NCI-H524 (cell line): ENCODE data around the gene ZBTB8A.
A peak's percentile ranks its signal among the peaks of the same experiment; 100 is the strongest.
"Not testable (repeated sequence)": the region's sequence is repeated elsewhere in the genome, so short reads cannot be mapped to it uniquely, and the experiment has no call there.

Source experiments
- DNase-seq, 2 experiments: peaks; one replicate each; lab custom pipeline; 2025; lab: John Stamatoyannopoulos, UW

The ZBTB8A gene

DNA sequence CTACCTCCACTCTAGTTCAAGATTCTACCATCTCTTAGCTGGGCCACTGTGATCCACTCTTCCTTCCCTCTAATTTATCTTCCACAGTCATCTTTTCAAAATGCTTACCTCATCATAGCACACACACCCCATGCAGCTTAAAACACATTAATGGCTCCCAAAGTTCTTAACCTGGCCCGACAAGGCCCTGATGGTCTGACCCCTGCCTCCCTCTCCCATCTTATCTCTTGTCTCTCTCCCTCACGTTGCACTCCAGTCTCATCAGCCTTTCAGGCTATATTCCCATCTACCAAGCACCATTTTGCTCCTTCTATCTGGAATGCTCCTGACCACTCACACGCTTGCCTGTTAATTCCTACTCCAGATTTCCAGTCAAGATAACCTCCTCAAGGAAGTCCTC, 2.5 kb upstream of the ZBTB8A start:
- DNase-seq: no peak

DNA sequence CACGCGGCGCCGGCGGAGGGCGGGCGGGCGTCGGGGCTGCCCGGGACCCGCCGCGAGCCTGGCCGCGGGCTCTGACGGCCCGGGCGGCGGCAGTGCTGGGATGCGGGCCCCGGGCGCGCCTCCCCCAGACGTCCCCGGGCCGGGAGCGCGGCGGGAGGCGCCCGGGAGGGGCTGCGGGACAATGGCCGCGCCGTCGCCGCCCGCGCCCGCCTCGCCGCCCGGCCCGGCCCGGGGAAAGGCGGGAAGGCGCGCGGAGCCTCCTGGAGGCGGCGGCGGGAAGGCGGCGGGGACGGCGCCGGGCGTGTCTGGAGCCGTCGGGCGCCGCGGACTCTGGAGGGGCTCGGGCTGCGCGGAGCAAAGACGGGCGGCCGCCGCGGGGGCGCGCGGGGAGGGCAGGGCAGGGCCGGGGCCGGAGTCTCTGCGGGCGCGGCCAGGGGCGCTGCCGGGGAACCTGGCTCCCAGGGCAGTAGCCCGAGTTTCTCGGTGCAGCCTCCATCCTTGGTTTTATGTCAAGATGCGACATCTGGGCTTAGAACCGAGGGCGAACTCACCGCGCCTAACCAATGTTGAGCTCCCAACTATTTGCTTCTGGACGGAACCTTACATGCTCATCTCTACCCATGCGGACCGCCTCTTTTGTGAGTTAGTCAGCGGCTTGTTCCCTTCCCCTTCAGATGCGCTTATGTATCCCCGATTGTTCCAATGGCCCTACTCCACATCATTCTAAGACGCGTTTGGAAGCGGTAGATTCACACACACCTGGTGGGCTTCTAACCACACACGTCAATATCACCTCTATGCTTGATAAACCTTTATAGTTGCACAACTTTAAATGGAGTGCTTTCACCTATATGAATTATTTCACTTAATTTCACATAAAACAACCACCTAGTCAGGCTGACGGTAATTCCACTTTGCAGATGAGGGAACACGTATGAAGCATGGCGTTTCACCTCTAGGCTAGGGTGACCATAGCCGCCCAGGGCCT, 651 bp downstream of the ZBTB8A start:
- peak in 1 of 2 experiments; percentile 38 for DNase-seq

- peak in 1 of 2 experiments; percentile 29 for DNase-seq
These were observed 1.4 kb downstream of the ZBTB8A start for GRCh38 chr1:32540605-32541004.

DNA sequence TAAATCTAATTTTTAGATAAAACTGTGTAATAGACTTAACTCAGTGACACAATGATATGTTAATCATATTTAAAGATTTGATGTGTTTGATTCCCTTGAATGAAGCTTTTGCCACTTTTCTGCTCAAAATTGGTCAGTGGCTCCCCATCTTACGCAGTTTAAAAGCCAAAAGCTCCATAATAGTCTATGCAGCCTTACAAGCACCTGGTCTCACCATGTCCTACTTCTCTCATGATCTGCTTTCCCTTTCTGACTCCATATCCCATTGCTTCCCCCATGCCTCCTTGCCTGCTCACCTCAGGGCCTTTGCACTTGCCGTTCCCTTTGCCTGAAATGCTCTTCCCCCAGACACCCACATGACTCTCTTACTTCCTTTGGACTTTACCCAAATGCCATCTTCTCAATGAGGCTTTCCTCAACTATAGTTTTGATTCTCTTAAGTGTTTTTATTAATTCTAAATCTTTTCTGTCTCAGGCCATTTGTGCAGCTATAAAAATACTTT, 1.9 kb downstream of the ZBTB8A start:
- DNase-seq: no peak

GRCh38 chr1:32546611-32547010, 7.4 kb downstream of the ZBTB8A start:
- no peak for DNase-seq

DNA sequence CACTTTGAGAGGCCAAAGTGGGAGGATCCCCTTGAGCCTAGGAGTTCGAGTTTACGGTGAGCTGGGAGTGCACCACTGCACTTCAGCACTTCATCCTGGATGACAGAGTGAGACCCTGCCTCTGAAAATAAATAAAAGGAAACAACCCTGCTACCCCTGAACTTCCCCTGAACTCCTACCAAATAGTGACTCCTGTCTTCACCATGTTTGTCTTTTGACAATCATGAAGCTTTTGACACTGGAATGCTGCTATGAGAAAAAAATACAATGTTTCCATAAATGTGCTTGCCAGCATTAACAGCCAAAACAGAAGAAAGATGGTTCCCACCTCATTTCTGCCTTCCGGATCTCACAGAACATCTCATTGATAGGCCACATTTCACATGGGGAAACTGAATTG, 10.4 kb downstream of the ZBTB8A start:
- DNase-seq: no peak

- DNase-seq: no peak
These were observed 15.1 kb downstream of the ZBTB8A start for GRCh38 chr1:32554288-32554687.

DNA sequence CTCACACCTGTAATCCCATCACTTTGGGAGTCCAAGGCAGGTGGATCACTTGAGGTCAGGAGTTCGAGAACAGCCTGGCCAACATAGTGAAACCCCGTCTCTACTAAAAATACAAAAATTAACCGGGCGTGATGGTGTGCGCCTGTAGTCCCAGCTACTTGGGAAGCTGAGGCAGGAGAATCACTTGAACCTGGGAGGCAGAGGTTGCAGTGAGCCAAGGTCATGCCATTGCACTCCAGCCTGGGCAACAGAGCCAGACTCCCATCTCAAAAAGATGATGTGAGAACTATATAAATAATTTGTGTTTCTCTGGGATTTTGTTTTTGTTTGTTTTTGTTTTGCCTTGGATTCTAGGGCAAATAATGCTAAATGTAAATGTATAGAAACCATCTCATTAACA, 17.8 kb downstream of the ZBTB8A start:
- DNase-seq: not testable (repeated sequence)

DNA sequence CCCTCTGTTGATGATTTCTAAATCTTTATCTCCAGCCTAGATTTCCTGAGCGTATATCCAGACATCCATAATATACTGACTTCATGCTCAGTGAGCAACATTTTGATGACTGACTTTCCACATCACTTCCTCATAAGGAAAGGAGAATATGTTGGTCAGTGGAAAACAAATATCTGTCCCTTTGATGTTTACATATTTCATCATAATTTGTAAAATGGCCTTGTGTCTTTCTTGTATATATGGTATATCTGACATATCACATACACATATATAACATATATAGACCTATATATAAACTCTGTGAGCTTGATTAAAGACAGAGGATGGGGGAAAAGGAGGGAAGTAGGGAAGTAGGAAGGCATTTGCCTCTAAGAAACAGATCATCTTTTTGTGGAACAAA, 18.6 kb downstream of the ZBTB8A start:
- no peak for DNase-seq

GRCh38 chr1:32568929-32569328, 29.7 kb downstream of the ZBTB8A start:
- no peak for DNase-seq

- no peak for DNase-seq
These were observed 41.3 kb downstream of the ZBTB8A start for GRCh38 chr1:32580348-32581017.

DNA sequence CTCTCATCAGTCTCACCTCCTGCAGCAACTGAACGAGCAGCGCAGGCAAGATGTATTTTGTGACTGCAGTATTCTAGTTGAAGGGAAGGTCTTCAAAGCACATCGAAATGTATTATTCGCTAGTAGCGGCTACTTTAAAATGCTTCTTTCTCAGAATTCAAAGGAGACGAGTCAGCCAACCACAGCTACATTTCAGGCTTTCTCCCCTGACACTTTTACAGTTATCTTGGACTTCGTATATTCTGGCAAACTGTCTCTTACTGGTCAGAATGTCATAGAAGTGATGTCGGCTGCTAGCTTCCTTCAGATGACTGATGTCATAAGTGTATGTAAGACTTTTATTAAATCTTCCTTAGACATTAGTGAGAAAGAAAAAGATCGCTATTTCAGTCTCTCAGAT, 53.7 kb downstream of the ZBTB8A start:
- DNase-seq: no peak

DNA sequence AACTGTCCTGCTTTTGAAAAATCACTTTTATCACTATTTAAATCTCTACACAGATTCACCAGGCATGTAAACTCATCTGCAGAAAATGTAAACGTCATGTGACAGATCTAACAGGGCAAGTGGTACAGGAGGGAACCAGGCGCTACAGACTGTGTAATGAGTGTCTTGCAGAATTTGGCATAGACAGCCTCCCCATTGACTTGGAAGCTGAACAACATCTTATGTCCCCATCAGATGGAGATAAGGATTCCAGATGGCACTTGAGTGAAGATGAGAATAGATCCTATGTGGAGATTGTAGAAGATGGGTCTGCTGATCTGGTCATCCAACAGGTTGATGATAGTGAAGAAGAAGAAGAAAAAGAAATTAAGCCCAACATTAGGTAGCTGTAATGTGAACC, 60.8 kb downstream of the ZBTB8A start:
- peak in 1 of 2 experiments; percentile 13 for DNase-seq

DNA sequence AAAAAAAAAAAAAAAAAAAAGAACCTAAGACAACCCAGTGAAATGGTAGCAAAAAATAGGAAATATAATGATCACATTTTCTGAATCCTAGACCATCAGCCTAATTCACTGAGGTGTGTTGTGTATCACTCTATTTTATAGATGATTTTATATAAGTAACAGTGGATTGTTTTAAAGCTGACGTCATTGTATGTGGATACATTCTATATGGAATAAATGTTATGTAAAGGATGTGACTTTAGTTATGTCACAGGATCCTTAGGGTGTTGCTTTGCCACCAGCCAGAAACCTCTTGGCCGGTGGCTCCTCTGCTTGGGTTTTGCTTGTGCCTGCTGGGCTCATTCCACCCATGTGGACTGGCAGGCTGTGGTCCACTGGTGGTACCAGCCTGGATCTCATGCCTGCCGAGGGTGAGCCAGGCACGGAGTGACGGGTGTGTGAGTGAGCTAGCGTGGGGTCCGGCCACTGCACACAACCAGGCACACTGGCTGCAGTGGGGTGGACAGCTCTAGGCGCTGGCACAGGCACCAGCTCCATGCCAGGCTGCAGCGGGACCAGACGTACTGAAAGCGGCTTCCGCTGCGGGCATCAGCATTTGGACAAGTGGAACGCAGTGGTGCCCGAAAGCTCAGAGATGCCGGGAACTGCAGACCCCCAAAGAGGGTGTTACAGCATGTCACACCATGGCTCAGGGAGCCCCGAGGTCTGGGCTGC, 66.6 kb downstream of the ZBTB8A start:
- no peak for DNase-seq

DNA sequence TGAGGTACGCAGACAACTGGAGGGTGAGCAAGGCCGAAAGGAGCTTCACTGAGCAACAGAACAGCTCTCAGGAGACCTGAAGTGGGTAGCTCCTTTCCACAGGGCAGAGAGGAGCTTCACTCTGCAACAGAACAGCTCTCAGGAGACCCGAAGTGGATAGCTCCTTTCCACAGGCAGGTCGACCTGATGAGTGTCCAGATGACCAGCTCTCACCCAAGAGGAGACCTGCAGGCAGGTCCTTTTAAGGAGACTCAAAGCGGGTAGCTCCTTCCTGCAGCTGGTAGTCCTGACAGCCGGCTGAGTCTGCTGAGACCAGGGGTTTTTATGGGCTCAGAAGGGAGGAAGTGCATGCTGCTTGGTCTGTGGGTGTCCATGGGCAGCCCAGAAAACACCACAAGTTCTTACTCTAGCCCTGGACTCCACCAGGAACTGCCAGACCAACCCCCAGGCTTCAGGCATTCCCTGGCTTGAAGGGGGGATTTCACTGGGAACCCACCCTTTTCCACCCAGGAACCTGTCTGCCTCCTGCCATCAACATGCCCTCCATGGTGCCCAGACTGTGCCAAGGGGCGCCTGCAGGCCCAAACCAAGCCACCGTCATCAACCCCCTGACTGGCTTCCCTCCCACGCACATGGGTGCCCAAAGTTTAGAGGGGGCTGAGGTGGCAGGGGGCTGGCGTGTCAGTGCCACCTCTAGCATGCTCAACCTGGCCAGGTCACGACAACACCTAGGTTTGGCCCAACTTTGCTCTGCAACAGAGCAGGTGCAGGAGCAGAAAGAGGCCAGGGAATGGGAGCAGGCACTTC, 67.5 kb downstream of the ZBTB8A start:
- no peak for DNase-seq

- DNase-seq: no peak
These were observed 70.0 kb downstream of the ZBTB8A start for GRCh38 chr1:32609180-32609579.

DNA sequence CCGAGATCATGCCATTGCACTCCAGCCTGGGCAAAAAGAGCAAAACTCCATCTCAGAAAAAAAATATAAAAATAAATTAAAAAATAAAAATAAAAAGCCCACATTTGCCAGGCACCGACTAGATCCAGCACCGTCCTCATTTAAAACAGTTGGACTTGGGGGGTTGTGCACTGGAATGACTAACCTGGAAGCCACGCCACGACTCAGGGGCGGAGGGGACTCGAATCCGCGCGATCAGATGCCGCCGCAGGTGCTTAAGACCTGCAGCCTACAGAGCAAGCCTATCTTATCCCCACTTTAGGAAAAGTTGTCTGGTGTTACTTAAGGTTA, 72.6 kb downstream of the ZBTB8A start:
- no peak for DNase-seq

DNA sequence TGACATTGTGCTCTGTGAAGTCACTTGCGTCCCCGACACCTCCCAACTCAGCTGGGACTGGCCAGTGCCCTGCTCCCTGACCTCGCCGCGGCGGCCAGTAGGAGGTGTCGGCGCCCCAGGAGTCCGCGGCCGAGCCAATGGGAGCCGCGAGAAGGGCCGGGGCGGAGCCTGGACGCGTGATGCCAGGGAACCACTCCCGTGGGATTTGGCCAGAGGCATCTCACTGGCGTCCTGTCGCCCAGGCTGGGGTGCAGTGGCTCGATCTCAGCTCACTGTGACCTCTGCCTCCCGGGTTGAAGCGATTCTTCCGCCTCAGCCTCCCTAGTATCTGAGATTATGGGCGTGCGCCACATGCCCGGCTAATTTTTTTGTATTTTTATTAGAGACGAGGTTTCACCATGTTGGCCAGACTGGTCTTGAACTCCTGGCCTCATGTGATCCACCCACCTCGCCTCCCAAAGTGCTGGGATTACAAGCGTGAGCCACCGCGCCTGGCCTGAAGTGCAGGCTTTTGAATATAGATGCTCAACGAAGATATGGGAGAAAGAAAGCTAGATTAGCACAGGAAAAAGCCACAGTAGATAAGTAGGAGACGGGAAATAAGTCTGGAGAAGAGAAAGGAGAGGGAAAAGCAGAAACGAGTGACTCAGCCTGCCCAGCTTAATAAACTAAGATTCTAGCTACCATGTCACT, 73.1 kb downstream of the ZBTB8A start:
- peak; percentile 70 to 88 for DNase-seq

- DNase-seq: no peak
These were observed 74.2 kb downstream of the ZBTB8A start for GRCh38 chr1:32613472-32613871.

DNA sequence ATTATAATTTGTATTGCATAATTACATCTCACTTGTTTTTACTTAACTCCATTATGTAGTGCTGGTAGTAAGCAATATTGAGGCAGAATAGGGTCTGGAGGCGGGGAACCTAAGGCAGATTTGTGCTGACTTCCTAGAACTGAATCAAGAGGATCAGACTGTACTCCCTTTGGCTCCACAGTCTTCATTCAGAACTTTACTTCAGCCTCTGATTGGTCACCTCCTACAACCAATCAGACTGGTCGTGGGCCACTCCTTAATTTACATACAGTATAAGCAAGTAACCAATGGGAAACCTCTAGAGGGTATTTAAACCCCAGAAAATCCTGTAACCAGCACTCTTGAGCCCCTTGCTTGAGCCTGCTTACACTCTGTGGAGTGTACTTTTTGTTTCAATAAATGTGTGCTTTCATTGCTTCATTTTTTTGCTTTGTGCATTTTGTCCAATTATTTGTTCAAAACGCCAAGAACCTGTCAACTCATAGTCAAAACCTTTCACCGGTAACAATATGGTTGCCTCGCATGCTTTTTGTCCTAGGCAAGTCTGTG, 79.5 kb downstream of the ZBTB8A start:
- no peak for DNase-seq
